HG02623 (cell line): ENCODE data around the gene SERTAD4.
"Not testable (repeated sequence)": the region's sequence is repeated elsewhere in the genome, so short reads cannot be mapped to it uniquely, and the experiment has no call there.

Experiments
- ATAC-seq: cut with Tn5 transposase; IDR thresholded peaks from one replicate; pipeline ENCODE4 v1.9.1; 2021; ENCODE audit warnings: moderate library complexity; ENCODE audit not compliant: unreplicated experiment

SERTAD4 gene

DNA sequence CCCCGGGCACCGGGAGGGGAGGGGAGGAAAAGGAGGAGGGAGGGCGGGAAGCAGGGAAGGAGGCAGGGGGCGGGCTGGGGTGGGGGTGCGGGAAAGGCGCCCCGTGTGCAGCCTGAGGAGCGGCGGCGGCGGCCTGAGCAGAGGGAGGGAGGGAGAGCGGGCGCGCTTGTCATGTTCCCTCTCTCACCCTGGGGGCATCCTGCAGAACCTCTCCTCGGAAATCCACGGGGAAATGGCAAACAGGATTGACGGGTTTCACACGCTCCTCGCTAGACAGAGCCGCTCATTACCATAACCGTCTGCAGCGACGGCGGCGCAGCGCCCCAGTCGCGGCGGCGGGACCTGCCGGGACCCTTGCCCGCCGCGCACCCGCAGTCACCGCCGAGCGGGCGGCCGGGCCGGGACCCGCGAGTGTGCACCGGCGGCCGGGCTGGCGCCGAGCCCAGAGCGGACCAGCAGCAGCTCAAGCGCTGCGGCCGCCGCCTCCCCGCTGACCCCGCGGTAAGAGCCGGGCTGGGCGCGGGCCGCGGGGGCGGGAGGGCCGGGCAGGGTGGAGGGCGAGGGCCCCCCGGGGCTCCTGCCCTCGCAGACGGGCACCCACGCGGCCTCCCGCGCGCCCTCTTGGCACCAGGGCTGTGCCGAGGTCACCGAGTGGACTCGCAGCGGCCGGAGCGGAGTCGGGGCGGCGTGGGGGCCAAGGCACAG, at the start of gene SERTAD4:
Gene SERTAD4, plus strand, starts transcription at position 286 of the 705 bp plus-strand sequence. CDS start 5,165 bp downstream, outside the sequence.
- ATAC-seq, result no peak

GRCh38 chr1:210185063-210185462, 47.5 kb upstream of the SERTAD4 start:
- ATAC-seq, result no peak

DNA sequence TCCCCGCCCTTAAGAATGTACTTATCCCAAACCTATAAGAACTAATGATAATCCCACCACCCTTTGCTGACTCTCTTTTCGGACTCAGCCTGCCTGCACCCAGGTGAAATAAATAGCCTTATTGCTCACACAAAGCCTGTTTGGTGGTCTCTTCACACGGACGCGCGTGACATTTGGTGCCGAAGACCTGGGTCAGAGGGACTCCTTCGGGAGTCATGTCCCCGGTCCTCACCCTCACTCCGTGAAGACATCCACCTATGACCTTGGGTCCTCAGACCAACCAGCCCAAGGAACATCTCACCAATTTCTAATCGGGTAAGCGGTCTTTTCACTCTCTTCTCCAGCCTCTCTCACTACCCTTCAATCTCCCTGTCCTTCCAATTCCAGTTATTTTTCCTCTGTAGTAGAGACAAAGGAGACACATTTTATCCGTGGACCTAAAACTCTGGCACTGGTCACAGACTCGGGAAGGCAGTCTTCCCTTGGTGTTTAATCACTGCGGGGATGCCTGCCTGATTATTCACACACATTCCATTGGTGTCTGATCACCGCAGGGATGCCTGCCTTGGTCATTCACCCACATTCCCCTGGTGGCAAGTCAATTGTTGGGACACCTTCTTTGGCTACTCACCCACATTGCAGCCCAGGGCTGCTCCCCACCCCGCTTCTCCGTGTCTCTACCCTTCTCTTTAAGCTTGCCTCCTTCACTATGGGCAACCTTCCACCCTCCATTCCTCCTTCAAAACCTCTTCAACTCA, 44.6 kb upstream of the SERTAD4 start:
- ATAC-seq, result not testable (repeated sequence)

GRCh38 chr1:210189426-210189825, 43.2 kb upstream of the SERTAD4 start:
- ATAC-seq, result no peak

- ATAC-seq, result no peak
These were observed 36.9 kb upstream of the SERTAD4 start for GRCh38 chr1:210195635-210196160.

DNA sequence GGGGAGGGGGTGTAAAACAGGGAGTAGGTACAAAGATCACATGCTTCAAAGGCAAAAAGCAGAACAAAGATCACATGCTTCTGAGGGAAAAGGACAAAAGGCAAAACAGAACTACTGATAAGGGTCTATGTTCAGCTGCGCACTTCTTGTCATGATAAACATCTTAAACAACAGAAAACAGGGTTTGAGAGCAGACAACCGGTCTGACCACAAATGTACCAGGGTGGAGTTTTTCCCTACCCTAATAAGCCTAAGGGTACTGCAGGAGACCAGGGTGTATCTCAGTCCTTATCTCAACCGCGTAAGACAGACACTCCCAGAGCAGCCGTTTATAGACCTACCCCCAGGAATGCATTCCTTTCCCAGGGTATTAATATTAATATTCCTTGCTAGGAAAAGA, 36.3 kb upstream of the SERTAD4 start:
- not testable (repeated sequence) for ATAC-seq

- ATAC-seq, result no peak
These were observed 33.8 kb upstream of the SERTAD4 start for GRCh38 chr1:210198840-210199239.

- ATAC-seq, result no peak
These were observed 32.4 kb upstream of the SERTAD4 start for GRCh38 chr1:210200124-210200736.

GRCh38 chr1:210201681-210202080, 30.9 kb upstream of the SERTAD4 start:
- ATAC-seq, result no peak

- ATAC-seq, result no peak
These were observed 24.8 kb upstream of the SERTAD4 start for GRCh38 chr1:210207597-210208450.

DNA sequence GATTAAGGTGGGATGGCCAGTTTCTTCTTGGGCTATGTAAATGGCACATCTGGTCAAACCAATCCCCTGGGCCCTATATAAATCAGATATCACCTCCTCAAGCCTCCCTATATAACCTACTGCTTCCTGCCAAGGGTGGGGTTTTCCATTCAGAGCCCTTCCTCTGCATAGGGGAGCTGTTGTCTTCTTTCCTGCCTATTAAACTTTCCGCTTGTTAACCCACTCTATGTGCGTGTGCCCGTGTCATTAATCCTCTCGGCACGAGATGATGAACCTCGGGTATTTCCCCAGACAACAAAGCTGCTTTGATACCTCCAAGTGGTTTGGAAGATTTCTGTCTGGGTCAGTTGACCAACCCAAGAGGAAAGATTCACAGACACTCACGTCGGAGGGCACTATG, 19.3 kb upstream of the SERTAD4 start:
- ATAC-seq, result no peak

- ATAC-seq, result no peak
These were observed 17.8 kb upstream of the SERTAD4 start for GRCh38 chr1:210214573-210215409.

GRCh38 chr1:210217482-210217881, 15.1 kb upstream of the SERTAD4 start:
- no peak for ATAC-seq

- no peak for ATAC-seq
These were observed 14.5 kb upstream of the SERTAD4 start for GRCh38 chr1:210218047-210218446.

- no peak for ATAC-seq
These were observed 10.1 kb upstream of the SERTAD4 start for GRCh38 chr1:210222340-210223006.

- no peak for ATAC-seq
These were observed 9.2 kb upstream of the SERTAD4 start for GRCh38 chr1:210223226-210223904.

DNA sequence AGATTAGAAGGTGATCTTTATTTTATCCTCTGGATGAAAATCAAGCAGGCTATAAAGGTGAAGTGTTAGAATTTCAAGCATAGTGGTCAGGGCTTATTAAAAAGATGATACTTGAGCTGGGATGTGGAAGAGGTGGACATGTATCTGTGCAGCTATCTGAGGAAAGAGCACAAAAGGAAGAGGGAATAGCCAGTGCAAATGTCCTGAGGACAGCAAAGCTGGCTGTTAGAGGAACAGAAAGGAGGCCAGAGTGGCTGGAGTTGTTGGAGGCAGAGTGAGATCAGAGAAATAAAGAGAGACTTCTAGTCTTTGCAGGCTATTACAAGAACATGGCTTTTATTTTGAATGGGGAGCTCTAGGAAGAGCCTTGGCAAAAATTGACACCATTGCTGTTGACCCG, 4.4 kb upstream of the SERTAD4 start:
- no peak for ATAC-seq

DNA sequence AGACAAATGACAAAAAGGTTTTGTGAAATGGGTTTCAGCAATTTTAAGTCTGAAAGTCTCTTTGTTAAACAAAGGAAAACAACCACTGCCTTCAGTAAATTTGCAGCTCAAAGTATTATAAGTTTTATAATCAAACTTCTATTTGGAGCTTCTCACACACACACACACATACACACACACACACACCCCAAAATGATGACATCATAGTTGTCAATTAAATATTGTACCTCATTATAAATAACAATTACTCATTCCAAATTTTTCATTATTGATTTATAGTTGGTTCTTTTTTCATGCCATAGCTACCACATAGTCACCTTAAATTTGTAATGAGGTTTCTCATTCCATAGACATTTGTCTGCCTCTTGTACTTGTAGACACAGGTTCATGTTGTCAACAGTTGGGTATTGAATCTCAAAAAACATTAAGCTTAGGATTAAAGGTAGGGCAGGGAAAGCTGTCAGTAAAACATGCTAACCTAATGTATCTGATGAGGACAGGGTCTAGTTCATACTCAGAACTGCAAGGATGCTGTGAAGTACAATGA, 2.4 kb upstream of the SERTAD4 start:
- ATAC-seq, result no peak
